SKM-1 (cell line): ENCODE results near the gene APOE.
"Not testable (repeated sequence)": the region's sequence is repeated elsewhere in the genome, so short reads cannot be mapped to it uniquely, and the experiment has no call there.

Experiments used
- DNase-seq: peaks from one replicate; lab custom pipeline; 2025; ENCODE audit not compliant: unreplicated experiment; lab: John Stamatoyannopoulos, UW

Gene APOE

GRCh38 chr19:44883922-44884321 lies 21.7 kb upstream of the APOE start:
- DNase-seq = no peak

DNA sequence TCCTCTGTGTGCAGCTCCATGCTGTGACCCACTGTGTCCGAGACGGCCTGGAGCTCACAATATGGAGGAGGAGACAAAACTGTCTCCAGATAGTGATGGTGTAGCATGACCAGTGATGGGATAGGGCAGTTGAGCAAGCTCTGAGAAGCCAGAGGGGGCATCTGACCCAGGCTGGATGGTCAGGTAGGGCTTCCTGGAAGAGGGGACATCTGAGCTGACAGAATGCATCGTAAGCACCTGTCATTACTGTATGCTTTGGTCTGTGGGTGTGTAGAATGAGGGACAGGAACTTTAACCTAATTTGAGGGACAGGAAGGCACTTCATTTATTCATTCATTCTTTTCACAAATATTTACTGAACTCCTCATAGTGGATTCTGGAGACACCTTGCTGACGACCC lies 21.0 kb upstream of the APOE start:
- no peak for DNase-seq

- DNase-seq = no peak
Observed at GRCh38 chr19:44886141-44886540, 19.5 kb upstream of the APOE start.

- DNase-seq = no peak
Observed at GRCh38 chr19:44887648-44888047, 17.9 kb upstream of the APOE start.

- not testable (repeated sequence) for DNase-seq
Observed at GRCh38 chr19:44888335-44888734, 17.3 kb upstream of the APOE start.

GRCh38 chr19:44889830-44890365 lies 15.7 kb upstream of the APOE start:
- no peak for DNase-seq

- DNase-seq = peak; percentile 98
Observed at GRCh38 chr19:44890366-44891015, 15.1 kb upstream of the APOE start.

- peak; percentile 94 for DNase-seq
Observed at GRCh38 chr19:44891016-44891882, 14.3 kb upstream of the APOE start, which contains the start of gene TOMM40. Gene TOMM40, plus strand, starts transcription at chr19:44891254. Its CDS starts 162 bp downstream, at chr19:44891416.

- no peak for DNase-seq
Observed at GRCh38 chr19:44892932-44893331, 12.7 kb upstream of the APOE start.

DNA sequence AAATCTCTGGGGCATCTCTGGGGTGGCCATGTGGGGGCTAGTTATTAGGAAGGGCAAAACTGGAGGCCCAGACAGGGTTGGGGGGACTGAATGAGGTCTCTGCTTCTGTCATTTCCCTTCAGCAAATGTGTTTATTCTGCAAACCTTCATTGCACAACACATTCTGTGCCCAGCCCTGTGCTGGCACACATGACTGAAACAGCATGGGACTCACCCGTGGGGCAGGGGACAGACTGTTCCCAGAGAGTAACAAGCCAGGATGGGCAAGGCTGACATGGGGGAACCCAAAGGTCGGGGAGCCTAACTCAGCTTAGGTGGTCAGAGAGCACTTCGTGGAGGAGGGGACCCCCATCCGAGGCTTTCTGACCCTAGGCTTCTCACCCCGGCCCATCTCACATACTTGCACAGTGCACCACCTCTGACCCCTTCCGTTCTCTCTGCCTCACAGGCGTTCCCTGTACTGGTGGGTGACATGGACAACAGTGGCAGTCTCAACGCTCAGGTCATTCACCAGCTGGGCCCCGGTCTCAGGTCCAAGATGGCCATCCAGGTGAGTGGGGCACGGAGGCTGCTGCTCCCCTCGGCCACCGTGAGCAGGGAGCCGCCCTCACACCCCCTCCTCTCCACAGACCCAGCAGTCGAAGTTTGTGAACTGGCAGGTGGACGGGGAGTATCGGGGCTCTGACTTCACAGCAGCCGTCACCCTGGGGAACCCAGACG lies 12.1 kb upstream of the APOE start:
- no peak for DNase-seq

GRCh38 chr19:44894052-44894400 lies 11.6 kb upstream of the APOE start:
- DNase-seq = no peak

DNA sequence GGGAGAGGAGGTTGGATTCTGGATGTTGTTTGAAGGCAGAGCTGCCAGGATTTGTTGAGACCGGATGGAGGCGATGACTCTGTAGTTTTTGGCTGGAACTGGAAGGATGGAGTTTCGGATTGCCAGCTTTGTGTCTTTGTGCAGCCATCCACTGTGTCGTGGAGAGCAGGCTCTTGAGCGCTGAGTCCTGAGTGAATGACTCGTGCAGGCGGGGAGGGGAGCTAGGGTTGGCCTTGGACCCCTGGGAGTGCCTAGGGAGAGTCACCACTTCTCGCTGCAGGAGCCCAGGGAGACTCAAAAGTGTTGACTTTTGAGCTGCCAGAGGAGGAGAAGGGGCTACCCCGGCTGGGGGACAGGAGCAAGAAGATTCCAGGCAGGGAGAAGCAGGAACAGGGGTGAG lies 10.7 kb upstream of the APOE start:
- DNase-seq = no peak

DNA sequence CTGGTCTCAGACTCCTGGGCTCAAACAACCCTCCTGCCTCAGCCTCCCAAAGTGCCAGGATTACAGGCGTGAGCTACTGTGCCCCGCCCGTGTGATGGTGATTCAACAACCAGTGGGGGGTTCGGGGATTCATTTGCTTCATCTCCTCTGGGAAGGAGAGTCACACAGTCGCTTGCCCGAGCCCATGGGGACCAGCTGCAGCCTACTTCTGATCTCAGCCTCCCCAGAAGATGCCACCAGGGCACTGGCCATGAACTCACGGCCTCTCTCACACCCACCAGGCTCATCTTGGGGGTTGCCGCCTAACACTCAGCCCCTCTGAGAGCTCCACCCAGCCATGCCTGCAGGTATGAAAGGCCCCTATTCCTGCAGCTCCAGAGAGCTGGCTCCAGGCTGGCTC lies 7.8 kb upstream of the APOE start:
- DNase-seq = no peak

DNA sequence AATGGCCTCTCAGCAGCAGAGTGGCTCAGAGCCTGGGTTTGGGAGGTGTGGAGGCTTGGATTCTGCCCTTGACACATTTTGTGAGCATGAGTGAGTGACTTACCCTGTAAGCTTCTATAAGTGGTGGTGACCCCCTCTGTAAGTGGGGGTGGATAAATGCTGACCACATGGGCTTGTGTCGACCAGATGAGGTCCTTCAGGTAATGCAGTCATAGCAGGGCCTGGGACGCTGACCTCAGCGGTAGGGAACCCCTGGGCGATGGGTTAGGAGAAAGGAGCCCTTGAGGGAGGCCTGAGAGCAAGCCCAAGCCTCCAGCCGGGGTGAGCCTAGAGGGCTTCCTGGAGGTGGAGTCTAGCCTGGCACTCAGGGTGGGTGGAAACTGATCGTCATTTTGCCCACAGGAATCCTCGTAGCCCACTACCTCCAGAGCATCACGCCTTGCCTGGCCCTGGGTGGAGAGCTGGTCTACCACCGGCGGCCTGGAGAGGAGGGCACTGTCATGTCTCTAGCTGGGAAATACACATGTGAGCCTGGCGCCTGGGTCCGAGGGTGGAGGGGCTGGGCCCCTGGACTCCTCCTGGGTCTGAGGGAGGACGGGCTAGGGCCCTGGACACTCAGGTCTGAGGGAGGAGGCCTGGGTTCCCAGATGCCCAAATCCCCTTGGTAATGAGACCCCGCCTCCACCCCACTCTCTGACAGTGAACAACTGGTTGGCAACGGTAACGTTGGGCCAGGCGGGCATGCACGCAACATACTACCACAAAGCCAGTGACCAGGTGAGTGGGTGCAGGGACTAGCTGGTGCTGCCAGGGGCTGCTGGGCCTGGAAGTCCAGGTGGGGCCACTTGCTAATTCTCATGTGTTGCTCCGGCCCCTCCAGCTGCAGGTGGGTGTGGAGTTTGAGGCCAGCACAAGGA lies 5.0 kb upstream of the APOE start:
- DNase-seq = no peak

DNA sequence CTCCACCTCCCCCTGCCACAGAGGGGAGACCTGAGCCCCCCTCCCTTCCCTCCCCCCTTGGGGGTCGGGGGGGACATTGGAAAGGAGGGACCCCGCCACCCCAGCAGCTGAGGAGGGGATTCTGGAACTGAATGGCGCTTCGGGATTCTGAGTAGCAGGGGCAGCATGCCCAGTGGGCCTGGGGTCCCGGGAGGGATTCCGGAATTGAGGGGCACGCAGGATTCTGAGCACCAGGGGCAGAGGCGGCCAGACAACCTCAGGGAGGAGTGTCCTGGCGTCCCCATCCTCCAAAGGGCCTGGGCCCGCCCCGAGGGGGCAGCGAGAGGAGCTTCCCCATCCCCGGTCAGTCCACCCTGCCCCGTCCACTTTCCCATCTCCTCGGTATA lies 2.4 kb upstream of the APOE start:
- DNase-seq = no peak

- no peak for DNase-seq
Observed at GRCh38 chr19:44903602-44904425, 1.8 kb upstream of the APOE start.

DNA sequence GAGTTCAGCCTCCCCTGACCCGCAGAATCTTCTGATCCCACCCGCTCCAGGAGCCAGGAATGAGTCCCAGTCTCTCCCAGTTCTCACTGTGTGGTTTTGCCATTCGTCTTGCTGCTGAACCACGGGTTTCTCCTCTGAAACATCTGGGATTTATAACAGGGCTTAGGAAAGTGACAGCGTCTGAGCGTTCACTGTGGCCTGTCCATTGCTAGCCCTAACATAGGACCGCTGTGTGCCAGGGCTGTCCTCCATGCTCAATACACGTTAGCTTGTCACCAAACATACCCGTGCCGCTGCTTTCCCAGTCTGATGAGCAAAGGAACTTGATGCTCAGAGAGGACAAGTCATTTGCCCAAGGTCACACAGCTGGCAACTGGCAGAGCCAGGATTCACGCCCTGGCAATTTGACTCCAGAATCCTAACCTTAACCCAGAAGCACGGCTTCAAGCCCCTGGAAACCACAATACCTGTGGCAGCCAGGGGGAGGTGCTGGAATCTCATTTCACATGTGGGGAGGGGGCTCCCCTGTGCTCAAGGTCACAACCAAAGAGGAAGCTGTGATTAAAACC lies 1.1 kb upstream of the APOE start:
- no peak for DNase-seq

DNA sequence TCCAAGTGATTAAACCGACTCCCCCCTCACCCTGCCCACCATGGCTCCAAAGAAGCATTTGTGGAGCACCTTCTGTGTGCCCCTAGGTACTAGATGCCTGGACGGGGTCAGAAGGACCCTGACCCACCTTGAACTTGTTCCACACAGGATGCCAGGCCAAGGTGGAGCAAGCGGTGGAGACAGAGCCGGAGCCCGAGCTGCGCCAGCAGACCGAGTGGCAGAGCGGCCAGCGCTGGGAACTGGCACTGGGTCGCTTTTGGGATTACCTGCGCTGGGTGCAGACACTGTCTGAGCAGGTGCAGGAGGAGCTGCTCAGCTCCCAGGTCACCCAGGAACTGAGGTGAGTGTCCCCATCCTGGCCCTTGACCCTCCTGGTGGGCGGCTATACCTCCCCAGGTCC lies 2.0 kb downstream of the APOE start:
- no peak for DNase-seq

DNA sequence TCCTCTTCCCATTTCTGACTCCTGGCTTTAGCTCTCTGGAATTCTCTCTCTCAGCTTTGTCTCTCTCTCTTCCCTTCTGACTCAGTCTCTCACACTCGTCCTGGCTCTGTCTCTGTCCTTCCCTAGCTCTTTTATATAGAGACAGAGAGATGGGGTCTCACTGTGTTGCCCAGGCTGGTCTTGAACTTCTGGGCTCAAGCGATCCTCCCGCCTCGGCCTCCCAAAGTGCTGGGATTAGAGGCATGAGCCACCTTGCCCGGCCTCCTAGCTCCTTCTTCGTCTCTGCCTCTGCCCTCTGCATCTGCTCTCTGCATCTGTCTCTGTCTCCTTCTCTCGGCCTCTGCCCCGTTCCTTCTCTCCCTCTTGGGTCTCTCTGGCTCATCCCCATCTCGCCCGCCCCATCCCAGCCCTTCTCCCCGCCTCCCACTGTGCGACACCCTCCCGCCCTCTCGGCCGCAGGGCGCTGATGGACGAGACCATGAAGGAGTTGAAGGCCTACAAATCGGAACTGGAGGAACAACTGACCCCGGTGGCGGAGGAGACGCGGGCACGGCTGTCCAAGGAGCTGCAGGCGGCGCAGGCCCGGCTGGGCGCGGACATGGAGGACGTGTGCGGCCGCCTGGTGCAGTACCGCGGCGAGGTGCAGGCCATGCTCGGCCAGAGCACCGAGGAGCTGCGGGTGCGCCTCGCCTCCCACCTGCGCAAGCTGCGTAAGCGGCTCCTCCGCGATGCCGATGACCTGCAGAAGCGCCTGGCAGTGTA lies 2.7 kb downstream of the APOE start:
- DNase-seq = no peak
